ENCODE results near the gene GASK1B. TPM values are rescaled to one million over a fixed set of nuclear protein-coding genes. Genes with fewer than 3 reads are reported as not detected.

Gene GASK1B
- total and polyA plus RNA-seq, 11 donors = 10.0 to 108 (median 66.1) TPM

DNA sequence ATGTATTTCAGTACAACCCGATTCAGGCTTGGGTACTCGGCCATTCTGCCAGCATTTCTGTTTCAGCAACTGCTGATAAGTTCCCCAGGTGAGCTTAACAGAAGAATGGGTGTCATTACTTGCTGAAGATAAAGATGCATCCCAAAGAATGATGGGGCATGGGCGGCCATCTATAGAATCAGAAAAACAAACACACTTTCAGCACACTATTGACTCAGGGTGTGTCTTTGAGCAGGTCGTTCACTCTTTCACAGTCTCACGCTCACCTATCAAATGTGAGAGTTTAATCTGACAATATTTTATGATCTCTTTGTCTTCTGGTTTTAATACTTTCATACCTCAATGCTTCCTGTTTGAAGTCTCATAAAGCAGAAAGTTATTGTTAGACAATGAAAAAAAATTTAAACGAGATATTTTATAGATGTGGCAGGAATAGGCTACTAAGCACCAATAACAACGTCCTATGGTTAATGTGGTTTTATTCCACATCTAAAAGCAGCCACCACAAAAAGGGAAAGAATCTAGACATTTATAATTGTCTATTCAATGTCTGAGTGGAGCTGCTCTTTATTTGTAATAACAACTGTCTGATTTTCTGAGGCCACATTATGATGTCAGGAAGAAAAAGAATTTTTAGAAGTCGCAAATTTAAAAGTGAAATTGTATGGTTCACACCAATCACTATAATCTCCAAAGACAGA is 17.0 kb downstream of the GASK1B start:
- no peak overlapping the region for H3K27ac ChIP-seq
- H3K4me1 ChIP-seq = peaks cover 5 to 75% (median 50%) of the 10 kb centered on the region in 12 donors
- no peak overlapping the region for H3K4me3 ChIP-seq
- intact Hi-C loops (cut with DNase I) = no loop called here
- no peak for TF ChIP-seq POLR2A (IDR thresholded peaks at IDR 0.05)
- TF ChIP-seq, protein P1, sequence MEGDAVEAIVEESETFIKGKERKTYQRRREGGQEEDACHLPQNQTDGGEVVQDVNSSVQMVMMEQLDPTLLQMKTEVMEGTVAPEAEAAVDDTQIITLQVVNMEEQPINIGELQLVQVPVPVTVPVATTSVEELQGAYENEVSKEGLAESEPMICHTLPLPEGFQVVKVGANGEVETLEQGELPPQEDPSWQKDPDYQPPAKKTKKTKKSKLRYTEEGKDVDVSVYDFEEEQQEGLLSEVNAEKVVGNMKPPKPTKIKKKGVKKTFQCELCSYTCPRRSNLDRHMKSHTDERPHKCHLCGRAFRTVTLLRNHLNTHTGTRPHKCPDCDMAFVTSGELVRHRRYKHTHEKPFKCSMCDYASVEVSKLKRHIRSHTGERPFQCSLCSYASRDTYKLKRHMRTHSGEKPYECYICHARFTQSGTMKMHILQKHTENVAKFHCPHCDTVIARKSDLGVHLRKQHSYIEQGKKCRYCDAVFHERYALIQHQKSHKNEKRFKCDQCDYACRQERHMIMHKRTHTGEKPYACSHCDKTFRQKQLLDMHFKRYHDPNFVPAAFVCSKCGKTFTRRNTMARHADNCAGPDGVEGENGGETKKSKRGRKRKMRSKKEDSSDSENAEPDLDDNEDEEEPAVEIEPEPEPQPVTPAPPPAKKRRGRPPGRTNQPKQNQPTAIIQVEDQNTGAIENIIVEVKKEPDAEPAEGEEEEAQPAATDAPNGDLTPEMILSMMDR (IDR thresholded peaks at IDR 0.05) = no peak
- ATAC-seq (no peak), DNase-seq (no peak)
- H3K9me3 ChIP-seq = no peaks in the 10 kb centered on the region
- peaks cover 0 to 47% (median 26%) of the 10 kb centered on the region in 9 donors for H3K36me3 ChIP-seq
- WGBS, 4 donors = 70 to 81% (median 73%) methylated on average over 8 of the region's 8 CpGs
- H3K27me3 ChIP-seq = no peaks in the 10 kb centered on the region

DNA sequence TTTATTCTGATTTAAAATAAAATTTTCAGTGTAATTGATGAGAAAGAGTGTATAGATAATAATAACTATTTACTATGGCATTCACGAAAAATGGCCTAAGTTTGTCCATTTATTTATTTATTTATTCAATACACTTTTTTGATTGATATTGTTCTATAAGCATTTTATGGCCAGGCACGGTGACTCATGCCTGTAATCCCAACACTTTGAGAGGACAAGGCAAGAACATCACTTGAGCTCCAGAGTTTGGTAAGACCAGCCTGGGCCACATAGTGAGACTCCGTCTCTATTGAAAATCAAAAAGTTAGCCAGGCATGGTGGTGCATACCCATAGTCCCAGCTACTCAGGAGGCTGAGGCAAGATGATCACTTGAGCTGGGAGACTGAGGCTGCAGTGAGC is 25.7 kb downstream of the GASK1B start:
- TF ChIP-seq, protein P1 (IDR thresholded peaks at IDR 0.05) = no peak
- TF ChIP-seq POLR2A (IDR thresholded peaks at IDR 0.05) = no peak
- Histone ChIP-seq H3K4me3 (no peak overlapping the region), H3K36me3 (peaks cover 0 to 82% (median 30%) of the 10 kb centered on the region in 9 donors), H3K27ac (no peak overlapping the region), H3K4me1 (peaks cover 0 to 54% (median 4%) of the 10 kb centered on the region in 12 donors), H3K27me3 (no peaks in the 10 kb centered on the region), H3K9me3 (no peaks in the 10 kb centered on the region)
- intact Hi-C loops (cut with DNase I) = no loop called here
- ATAC-seq (no peak), DNase-seq (no peak)
- WGBS, 4 donors = 94 to 97% (median 96%) methylated on average over 3 of the region's 3 CpGs

- 70 to 81% (median 77%) methylated on average over 1 of the region's 1 CpG for WGBS, 4 donors
- Histone ChIP-seq H3K36me3 (peaks cover 0 to 79% (median 27%) of the 10 kb centered on the region in 9 donors), H3K4me1 (peaks cover 0 to 54% (median 4%) of the 10 kb centered on the region in 12 donors)
Observed at GRCh38 chr4:158146736-158147135, 26.1 kb downstream of the GASK1B start.

GRCh38 chr4:158139086-158139485 is 33.7 kb downstream of the GASK1B start:
- H3K4me3 ChIP-seq = no peak overlapping the region
- ATAC-seq (peak in 2 of 4 donors; percentile 34 to 44), DNase-seq (no peak)
- H3K4me1 ChIP-seq = peaks cover 0 to 63% (median 33%) of the 10 kb centered on the region in 12 donors
- H3K36me3 ChIP-seq = peaks cover 0 to 18% (median 0%) of the 10 kb centered on the region in 9 donors
- WGBS, 4 donors = 31 to 41% (median 34%) methylated on average over 5 of the region's 5 CpGs
- peak overlapping the region in 3 of 12 donors; percentile 4 to 16 (median 11) for H3K27ac ChIP-seq
- intact Hi-C loops (cut with DNase I) = loop anchor here in 1 of 10 donors (5.0 kb wide), 1 partner anchor 33 kb away; the partner anchor contains the start of gene GASK1B
- H3K27me3 ChIP-seq = no peaks in the 10 kb centered on the region
- H3K9me3 ChIP-seq = no peaks in the 10 kb centered on the region
- TF ChIP-seq POLR2A (IDR thresholded peaks at IDR 0.05) = no peak
- TF ChIP-seq, protein P1 (IDR thresholded peaks at IDR 0.05) = no peak

More at GRCh38 chr4:158146736-158147135, 26.1 kb downstream of the GASK1B start:
- DNase-seq (no peak), ATAC-seq (no peak)
- intact Hi-C loops (cut with DNase I) = no loop called here
- H3K4me3 ChIP-seq = no peak overlapping the region
- H3K27ac ChIP-seq = no peak overlapping the region
- H3K27me3 ChIP-seq = no peaks in the 10 kb centered on the region
- no peaks in the 10 kb centered on the region for H3K9me3 ChIP-seq
- TF ChIP-seq, protein P1 (IDR thresholded peaks at IDR 0.05) = no peak
- TF ChIP-seq POLR2A (IDR thresholded peaks at IDR 0.05) = no peak

Measured in heart left ventricle (tissue), 16 donors.